IMR-90 (cell line): ENCODE results near the gene SMIM26. TPM values are rescaled to one million over a fixed set of nuclear protein-coding genes. Genes with fewer than 3 reads are reported as not detected.

Source experiments
- ATAC-seq: fragments of 200-7000 bp; cut with Tn5 transposase; 2 replicates; pipeline ENCODE4 v1.9.1; 2020; ENCODE audit warnings: low read depth, mild to moderate bottlenecking, moderate library complexity
- BruUV-seq: library from RNA; stranded (reverse); fragments of 400-500 nt; replicated peaks from 2 replicates; lab custom pipeline; 2021; lab: Mats Ljungman, UMichigan
- CTCF ChIA-PET: fragments of 300-600 bp; formaldehyde crosslinking; extraction: SDS; loops from one replicate; lab custom pipeline; 2021; ENCODE audit warnings: antibody characterized with exemption; lab: Yijun Ruan, JAX
- POLR2A ChIA-PET: fragments of 300-600 bp; sonication (Branson Sonifier 250); formaldehyde crosslinking; loops from one replicate; lab custom pipeline; 2022; ENCODE audit warnings: antibody characterized with exemption; ENCODE audit not compliant: unreplicated experiment; lab: Charles Lee
- DNase-seq: peaks from one replicate; pipeline ENCODE4 v3.0.0; 2013
- H2AFZ ChIP-seq: replicated peaks from 2 replicates; pipeline ENCODE3; 2013; ENCODE audit warnings: low read length, mild to moderate bottlenecking; ENCODE audit not compliant: poor library complexity
- H2AK5ac ChIP-seq: 2 replicates; pipeline ENCODE4 v1.6.1; 2013; ENCODE audit warnings: low read depth, low read length, inconsistent platforms
- H2AK9ac ChIP-seq: replicated peaks from 2 replicates; pipeline ENCODE3; 2013; ENCODE audit warnings: mild to moderate bottlenecking, low read depth, low read length, moderate library complexity; ENCODE audit not compliant: poor library complexity
- H2BK120ac ChIP-seq: 2 replicates; pipeline ENCODE4 v1.6.1; 2013; ENCODE audit warnings: low read depth, low read length, inconsistent platforms
- H2BK15ac ChIP-seq: 3 replicates; pipeline ENCODE4 v1.6.1; 2013; ENCODE audit warnings: low read depth, low read length, inconsistent platforms
- H2BK20ac ChIP-seq: 2 replicates; pipeline ENCODE4 v1.6.1; 2013; ENCODE audit warnings: low read depth, mild to moderate bottlenecking, inconsistent platforms, low read length, moderate library complexity
- H2BK5ac ChIP-seq: 2 replicates; pipeline ENCODE4 v1.6.1; 2013; ENCODE audit warnings: mild to moderate bottlenecking, low read depth, low read length, inconsistent platforms; ENCODE audit not compliant: poor library complexity, severe bottlenecking
- H3K14ac ChIP-seq: replicated peaks from 2 replicates; pipeline ENCODE4 v1.6.1; 2013; ENCODE audit warnings: low read depth, low read length, inconsistent platforms
- H3K18ac ChIP-seq: 2 replicates; pipeline ENCODE4 v1.6.1; 2013; ENCODE audit warnings: low read depth, low read length, control low read depth
- H3K23ac ChIP-seq: 2 replicates; pipeline ENCODE4 v1.6.1; 2013; ENCODE audit warnings: low read depth, low read length, inconsistent platforms
- H3K27ac ChIP-seq: 2 replicates; pipeline ENCODE4 v1.5.1; 2013; ENCODE audit warnings: mild to moderate bottlenecking, control low read depth, low read length; ENCODE audit not compliant: insufficient read depth
- H3K27me3 ChIP-seq: 2 replicates; pipeline ENCODE4 v1.6.1; 2013; ENCODE audit warnings: low read length; ENCODE audit not compliant: control insufficient read depth, insufficient read depth
- H3K36me3 ChIP-seq: 2 replicates; pipeline ENCODE4 v1.6.1; 2013; ENCODE audit warnings: low read length, mixed read lengths; ENCODE audit not compliant: control insufficient read depth, insufficient read depth
- H3K4ac ChIP-seq: 2 replicates; pipeline ENCODE4 v1.6.1; 2013; ENCODE audit warnings: low read depth, low read length, inconsistent platforms
- H3K4me1 ChIP-seq: 2 replicates; pipeline ENCODE4 v1.6.1; 2013; ENCODE audit warnings: low read length, mixed read lengths; ENCODE audit not compliant: control insufficient read depth, insufficient read depth
- H3K4me2 ChIP-seq: 2 replicates; pipeline ENCODE4 v1.6.1; 2013; ENCODE audit warnings: low read depth, mild to moderate bottlenecking, control low read depth, low read length, moderate library complexity
- H3K4me3 ChIP-seq: 2 replicates; pipeline ENCODE4 v1.5.1; 2013; ENCODE audit warnings: low read depth, mild to moderate bottlenecking, control low read depth, low read length, moderate library complexity; ENCODE audit not compliant: insufficient read depth
- H3K56ac ChIP-seq: 2 replicates; pipeline ENCODE4 v1.6.1; 2013; ENCODE audit warnings: low read length, inconsistent platforms; ENCODE audit not compliant: insufficient read depth; ENCODE audit errors: extremely low read depth
- H3K79me1 ChIP-seq, 2 experiments: 2 replicates each; pipeline ENCODE4 v1.6.1; 2013; ENCODE audit warnings: low read length in 2 of 2, inconsistent platforms in 1 of 2, low read depth in 1 of 2
- H3K9ac ChIP-seq: 2 replicates; pipeline ENCODE4 v1.6.1; 2013; ENCODE audit warnings: low read depth, low read length, control low read depth
- H3K9me1 ChIP-seq: 2 replicates; pipeline ENCODE4 v1.6.1; 2013; ENCODE audit warnings: low read length, inconsistent platforms; ENCODE audit not compliant: insufficient read depth
- H3K9me3 ChIP-seq: 2 replicates; pipeline ENCODE4 v1.6.1; 2013; ENCODE audit warnings: low read length; ENCODE audit not compliant: control insufficient read depth, insufficient read depth
- H4K20me1 ChIP-seq: 2 replicates; pipeline ENCODE4 v1.6.1; 2013; ENCODE audit warnings: low read length, inconsistent platforms; ENCODE audit not compliant: insufficient read depth
- H4K5ac ChIP-seq: 2 replicates; pipeline ENCODE4 v1.6.1; 2013; ENCODE audit warnings: mild to moderate bottlenecking, low read depth, low read length, control low read depth
- H4K8ac ChIP-seq, 2 experiments: 2 replicates each; pipeline ENCODE4 v1.6.1; 2013; ENCODE audit warnings: low read depth in 2 of 2, low read length in 2 of 2, control low read depth in 1 of 2, inconsistent platforms in 1 of 2
- H4K91ac ChIP-seq: 2 replicates; pipeline ENCODE4 v1.6.1; 2013; ENCODE audit warnings: low read depth, low read length, inconsistent platforms; ENCODE audit not compliant: insufficient read depth
- MAFK ChIP-seq: IDR thresholded peaks from 2 replicates; pipeline ENCODE4 v1.6.1; 2012; ENCODE audit warnings: low read depth, low read length, improper control_type of control experiment
- MXI1 ChIP-seq: IDR thresholded peaks from 2 replicates; pipeline ENCODE4 v1.6.1; 2012; ENCODE audit warnings: low read depth, mild to moderate bottlenecking, low read length, moderate library complexity, borderline replicate concordance
- POLR2A ChIP-seq: IDR thresholded peaks from 2 replicates; pipeline ENCODE4 v1.6.1; 2012; ENCODE audit warnings: mild to moderate bottlenecking, low read depth, low read length
- WGBS, 2 experiments: methylation state at CpG; one replicate each; pipeline versions ENCODE4 v1.1.5 to v1.1.7; 2013; ENCODE audit warnings: missing lambda C conversion rate in 2 of 2; ENCODE audit not compliant: insufficient read length in 1 of 2; ENCODE audit errors: extremely low coverage in 2 of 2; 5-methylcytosine and 5-hydroxymethylcytosine counted together
- dilution Hi-C: fragments of 300-500 bp; cut with HindIII; formaldehyde crosslinking; loops from one replicate; pipeline ENCODE4 v1.14.3; 2018; ENCODE audit warnings: low sequenced_read_pairs; ENCODE audit not compliant: unreplicated experiment
- in situ Hi-C: fragments of 300-500 bp; cut with MboI; formaldehyde crosslinking; loops from 3 replicates; pipeline ENCODE4 v1.14.3; 2019; ENCODE audit warnings: low sequenced_read_pairs, inconsistent platforms, mixed read lengths
- intact Hi-C: fragments of 100-400 bp; cut with micrococcal nuclease; formaldehyde crosslinking; loops from 2 replicates; pipeline ENCODE4 v1.10.0; 2022
- polyA plus RNA-seq, 3 experiments: library from polyadenylated mRNA; depleted of rRNA; stranded (reverse); fragments of >200 nt; gene quantifications; 2 replicates each; pipeline ENCODE4 v1.2.3, GENCODE V29; 2012; ENCODE audit warnings: low replicate concordance in 1 of 3
- total RNA-seq: library from RNA; depleted of rRNA; stranded (reverse); fragments of >200 nt; gene quantifications from 2 replicates; pipeline ENCODE4 v1.2.3, GENCODE V29; 2012
- TF ChIP-seq, protein P1 (sequence below): fragments of 150-350 bp; IDR thresholded peaks from 2 replicates; pipeline ENCODE4 v1.6.1; 2016; ENCODE audit warnings: low read depth, mild to moderate bottlenecking, low read length, moderate library complexity, borderline replicate concordance

The SMIM26 gene
- total and polyA plus RNA-seq, 2 of the 4 experiments (the other 2 are of a cell fraction), result 42.8 to 45.7 TPM

DNA sequence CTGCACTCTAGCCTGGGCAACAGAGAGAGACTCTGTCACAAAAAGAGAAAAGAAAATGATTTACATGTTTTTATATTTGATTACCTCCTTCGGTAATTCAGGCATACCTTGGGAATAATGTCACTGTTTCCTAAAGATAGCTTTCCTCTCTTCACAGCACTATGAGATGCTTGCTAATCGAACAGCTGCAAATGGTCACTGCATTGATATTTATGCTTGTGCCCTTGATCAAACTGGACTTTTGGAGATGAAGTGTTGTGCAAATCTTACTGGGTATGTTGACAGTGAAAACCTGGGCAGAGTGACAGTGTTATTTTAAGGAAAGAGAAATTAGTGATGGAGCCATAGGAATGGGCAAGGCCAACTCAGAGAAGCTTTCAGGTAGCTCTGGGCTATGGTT lies 39.9 kb upstream of the SMIM26 start:
- no peak for DNase-seq
- no peak overlapping the region for H2AK5ac ChIP-seq
- no peak overlapping the region for H3K23ac ChIP-seq
- H3K9me3 ChIP-seq, result no peaks in the 10 kb centered on the region
- peaks cover 5% of the 10 kb centered on the region for H3K9me1 ChIP-seq
- H3K4ac ChIP-seq, result no peak overlapping the region
- H2BK120ac ChIP-seq, result no peak overlapping the region
- in situ Hi-C loops (loop anchor here (25.0 kb wide), 2 partner anchors 110 to 1510 kb away; no protein-coding TSS in a partner anchor), intact Hi-C loops (no loop called here), dilution Hi-C loops (no loop called here)
- BruUV-seq, result no TSS peak
- no CpG with 5 or more reads among the region's 2 CpGs for WGBS, 2 experiments
- no peak for ATAC-seq
- H2BK15ac ChIP-seq, result no peak overlapping the region
- H4K91ac ChIP-seq, result no peak overlapping the region
- no peak overlapping the region for H2AFZ ChIP-seq
- H3K56ac ChIP-seq, result no peak overlapping the region
- ChIA-PET POLR2A (no interaction called here), CTCF (no interaction called here)
- no peak overlapping the region for H2AK9ac ChIP-seq
- no peak overlapping the region for H3K27ac ChIP-seq
- no peaks in the 10 kb centered on the region for H3K27me3 ChIP-seq
- peaks cover 49% of the 10 kb centered on the region for H3K36me3 ChIP-seq
- H4K5ac ChIP-seq, result no peak overlapping the region
- H4K8ac ChIP-seq, result no peak overlapping the region
- no peak overlapping the region for H2BK5ac ChIP-seq
- H4K20me1 ChIP-seq, result no peaks in the 10 kb centered on the region
- no peak overlapping the region for H3K14ac ChIP-seq
- no peak overlapping the region for H3K4me2 ChIP-seq
- TF ChIP-seq POLR2A (no peak), MAFK (no peak), MXI1 (no peak)
- TF ChIP-seq, protein P1, sequence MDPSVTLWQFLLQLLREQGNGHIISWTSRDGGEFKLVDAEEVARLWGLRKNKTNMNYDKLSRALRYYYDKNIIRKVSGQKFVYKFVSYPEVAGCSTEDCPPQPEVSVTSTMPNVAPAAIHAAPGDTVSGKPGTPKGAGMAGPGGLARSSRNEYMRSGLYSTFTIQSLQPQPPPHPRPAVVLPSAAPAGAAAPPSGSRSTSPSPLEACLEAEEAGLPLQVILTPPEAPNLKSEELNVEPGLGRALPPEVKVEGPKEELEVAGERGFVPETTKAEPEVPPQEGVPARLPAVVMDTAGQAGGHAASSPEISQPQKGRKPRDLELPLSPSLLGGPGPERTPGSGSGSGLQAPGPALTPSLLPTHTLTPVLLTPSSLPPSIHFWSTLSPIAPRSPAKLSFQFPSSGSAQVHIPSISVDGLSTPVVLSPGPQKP, result no peak
- H3K79me1 ChIP-seq, result peaks cover 9 to 10% of the 10 kb centered on the region in 2 experiments
- no peak overlapping the region for H3K4me3 ChIP-seq
- H3K9ac ChIP-seq, result no peak overlapping the region
- H3K4me1 ChIP-seq, result peaks cover 2% of the 10 kb centered on the region
- no peak overlapping the region for H2BK20ac ChIP-seq
- no peak overlapping the region for H3K18ac ChIP-seq
